Stimulated activated CD8-positive, alpha-beta memory T cell treated with anti-CD3 and anti-CD28 coated beads, Interleukin-7, amount 100 ng/mL, for 24 hours (primary cell): ENCODE results near the gene SAMD14.

Experiments
- DNase-seq: peaks from one replicate; pipeline ENCODE4 v3.0.0-alpha.2; 2020; ENCODE audit warnings: low read depth

SAMD14 gene

GRCh38 chr17:50111673-50112655, 18.0 kb downstream of the SAMD14 start:
- no peak for DNase-seq

DNA sequence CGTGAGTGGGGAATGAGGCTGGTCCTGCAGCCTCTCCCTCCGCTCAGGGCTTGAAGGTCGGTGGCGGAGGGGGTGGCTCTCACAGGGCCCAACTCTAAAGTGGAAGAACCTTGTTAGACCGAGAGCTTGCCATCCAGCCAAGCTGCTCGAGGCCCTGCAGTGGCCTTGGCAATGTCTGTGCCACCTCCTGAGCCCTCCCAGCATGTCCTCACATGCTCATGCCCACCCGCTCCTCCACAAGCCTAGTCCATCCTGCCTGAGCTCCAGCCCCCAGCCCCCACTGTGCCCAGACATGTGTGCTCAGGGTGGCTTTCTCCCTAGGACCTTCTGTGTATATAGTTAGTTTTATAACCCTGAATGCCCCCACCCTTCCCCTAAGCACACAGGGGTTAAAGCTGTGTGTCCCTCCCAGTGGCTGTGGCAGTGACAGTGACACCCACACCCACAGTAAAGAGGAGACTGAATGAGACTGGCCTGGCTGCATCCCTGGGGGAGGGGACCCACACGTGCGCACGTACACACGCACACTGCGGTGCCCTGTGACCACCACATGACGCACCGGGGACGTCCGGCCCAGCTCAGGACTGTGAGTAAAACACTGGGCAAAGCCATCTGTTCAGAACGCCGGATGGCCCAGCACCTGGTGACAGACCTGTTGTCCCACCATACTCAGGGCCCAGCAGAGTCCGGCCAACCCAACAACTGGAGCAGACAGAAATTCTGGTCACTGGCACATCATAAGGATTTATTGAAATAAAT, 19.2 kb downstream of the SAMD14 start:
- DNase-seq, result no peak

DNA sequence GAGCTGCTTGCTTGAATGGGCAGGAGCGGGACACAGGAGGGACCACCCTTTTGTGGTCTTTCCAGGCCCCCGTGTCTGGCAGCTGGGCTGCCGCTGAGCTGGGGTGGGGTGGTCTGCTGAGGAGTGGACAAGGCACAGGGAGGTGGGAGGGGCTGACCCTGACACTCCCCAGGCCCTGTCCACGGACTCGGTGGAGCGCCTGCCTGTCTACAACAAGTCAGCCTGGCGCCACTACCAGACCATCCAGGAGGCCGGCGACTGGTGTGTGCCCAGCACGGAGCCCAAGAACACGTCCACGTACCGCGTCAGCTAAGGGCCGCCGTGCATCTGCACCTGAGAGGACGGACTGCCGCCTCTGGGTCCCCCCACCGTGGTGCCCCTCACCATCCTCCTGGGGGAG, 20.2 kb downstream of the SAMD14 start:
- no peak for DNase-seq

- DNase-seq, result no peak
Measured at GRCh38 chr17:50109207-50109606, 20.8 kb downstream of the SAMD14 start.

DNA sequence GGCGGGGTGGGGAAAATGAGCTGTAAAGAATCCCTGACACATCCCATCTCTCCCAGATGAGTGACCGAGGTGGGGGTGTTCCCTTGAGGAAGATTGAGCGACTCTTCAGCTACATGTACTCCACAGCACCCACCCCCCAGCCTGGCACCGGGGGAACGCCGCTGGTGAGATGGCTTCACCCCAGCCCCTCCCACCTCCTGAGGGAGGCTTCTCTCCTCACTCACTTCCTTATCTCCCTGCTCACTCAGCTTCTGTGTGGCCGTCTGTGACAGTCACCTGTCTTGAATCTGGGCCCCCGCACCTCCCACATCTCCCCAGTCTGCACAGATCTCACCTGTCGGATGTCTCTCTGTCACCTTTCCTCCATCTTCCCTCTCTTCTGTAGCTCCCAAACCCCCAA, 21.4 kb downstream of the SAMD14 start:
- no peak for DNase-seq

- DNase-seq, result no peak
Measured at GRCh38 chr17:50107790-50108414, 22.1 kb downstream of the SAMD14 start.

DNA sequence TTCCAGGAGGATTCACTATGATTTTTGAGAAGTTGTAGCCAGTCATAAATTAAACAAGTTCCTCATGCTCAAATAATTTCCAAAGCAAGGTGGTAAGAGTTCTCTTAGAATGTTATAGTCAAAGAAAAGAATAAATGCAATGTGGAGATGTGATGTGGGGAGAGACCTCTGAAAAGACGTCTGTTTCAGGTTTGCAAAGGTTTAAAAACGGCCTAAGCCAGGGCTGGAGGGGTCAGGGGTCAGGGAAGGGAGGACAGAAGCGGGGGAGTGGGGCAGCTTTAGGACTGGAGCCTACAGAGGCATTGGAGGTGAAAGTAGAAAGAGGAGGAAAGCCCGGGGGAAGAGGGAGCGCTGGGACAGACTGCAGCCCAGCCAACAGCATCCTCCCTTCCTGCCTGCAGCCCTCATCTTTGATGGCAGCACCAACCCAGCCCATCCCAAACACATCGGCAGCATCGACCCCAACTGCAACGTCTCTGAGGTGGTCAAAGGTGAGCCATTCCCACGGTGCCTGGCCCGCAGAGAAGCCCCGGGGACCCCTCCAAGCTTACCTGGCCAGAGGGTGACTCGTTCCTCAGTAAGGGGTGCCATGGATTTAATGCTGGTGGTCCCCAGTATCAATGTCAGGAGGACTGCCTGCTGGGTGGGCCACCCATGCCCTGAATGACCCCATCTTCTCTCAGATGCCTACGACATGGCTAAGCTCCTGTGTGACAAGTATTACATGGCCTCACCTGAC, 23.4 kb downstream of the SAMD14 start:
- DNase-seq, result no peak

GRCh38 chr17:50105811-50106210, 24.1 kb downstream of the SAMD14 start:
- DNase-seq, result no peak

- no peak for DNase-seq
Measured at GRCh38 chr17:50103941-50104340, 26.0 kb downstream of the SAMD14 start.

- DNase-seq, result no peak
Measured at GRCh38 chr17:50103252-50103651, 26.7 kb downstream of the SAMD14 start.

GRCh38 chr17:50102164-50102991, 27.6 kb downstream of the SAMD14 start:
- no peak for DNase-seq

GRCh38 chr17:50101346-50102163, 28.4 kb downstream of the SAMD14 start:
- DNase-seq, result no peak

GRCh38 chr17:50100921-50101345, 29.0 kb downstream of the SAMD14 start:
- no peak for DNase-seq

DNA sequence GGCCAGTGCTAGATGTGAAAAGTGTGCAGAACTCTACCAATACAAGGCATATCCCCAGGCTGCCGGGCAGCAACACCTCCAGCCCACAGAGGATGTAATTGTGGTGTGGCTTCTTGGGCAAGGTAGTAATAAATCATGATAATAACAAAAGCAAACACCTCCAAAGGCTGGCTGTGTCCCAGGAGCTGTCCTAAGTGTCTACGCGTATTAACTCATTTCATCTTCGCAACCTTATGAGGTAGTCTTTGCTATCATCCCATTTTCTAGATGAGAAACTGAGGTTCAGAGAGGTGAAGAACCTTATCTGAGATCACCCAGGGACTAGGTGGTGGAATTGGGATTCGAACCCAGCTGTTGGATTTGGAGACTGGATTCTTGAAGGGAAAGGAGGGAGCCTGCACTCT, 29.5 kb downstream of the SAMD14 start:
- DNase-seq, result no peak

- no peak for DNase-seq
Measured at GRCh38 chr17:50099003-50099402, 31.0 kb downstream of the SAMD14 start.

DNA sequence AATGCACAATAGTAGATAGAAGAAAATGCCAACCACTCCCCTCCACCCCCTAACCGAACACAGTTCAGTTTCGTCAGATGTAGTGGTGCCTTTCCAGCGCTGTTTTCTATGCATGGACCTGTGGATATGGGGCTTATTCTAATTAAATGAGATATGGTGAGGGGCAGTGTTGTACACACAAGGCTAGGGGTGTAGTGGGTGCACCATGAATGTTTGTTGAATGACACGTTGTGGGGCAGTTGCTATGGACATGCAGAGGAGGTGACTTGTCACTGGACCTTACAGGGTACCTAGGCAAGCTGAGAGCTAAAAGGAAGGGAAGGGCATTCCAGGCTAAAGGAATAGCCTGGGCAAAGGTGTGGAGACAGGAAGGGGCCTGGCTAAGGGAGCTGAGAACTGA, 31.4 kb downstream of the SAMD14 start:
- DNase-seq, result no peak

- no peak for DNase-seq
Measured at GRCh38 chr17:50097926-50098325, 32.0 kb downstream of the SAMD14 start.

DNA sequence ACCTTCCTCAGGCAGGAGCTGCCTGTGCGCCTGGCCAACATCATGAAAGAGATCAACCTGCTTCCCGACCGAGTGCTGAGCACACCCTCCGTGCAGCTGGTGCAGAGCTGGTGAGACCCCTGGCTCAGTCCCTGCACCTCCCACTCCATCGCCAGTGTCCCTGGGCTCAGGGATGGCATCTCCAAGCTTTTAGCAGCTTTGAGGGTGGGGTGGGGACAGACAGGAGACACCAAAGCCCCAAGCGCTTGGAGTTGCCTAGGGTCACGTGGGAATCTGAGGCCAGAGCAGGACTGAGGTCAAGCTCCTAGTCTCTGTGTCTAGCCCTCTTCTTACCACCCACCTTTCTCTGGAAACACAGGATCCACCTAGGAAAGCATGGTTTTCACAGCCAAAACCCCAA, 32.5 kb downstream of the SAMD14 start:
- DNase-seq, result no peak

GRCh38 chr17:50096758-50097157, 33.2 kb downstream of the SAMD14 start:
- no peak for DNase-seq

GRCh38 chr17:50096092-50096491, 33.9 kb downstream of the SAMD14 start:
- no peak for DNase-seq
